ENCODE results near the gene GRIK4.

GRCh38 chr11:120709808-120710207 is 198.3 kb downstream of the GRIK4 start:
- TF ChIP-seq CTCF (IDR thresholded peaks at IDR 0.05) (no peak), EZH2 (IDR thresholded peaks at IDR 0.05; ENCODE audit: borderline replicate concordance, insufficient read depth, low read depth, low read length, poor library complexity, severe bottlenecking) (no peak)
